ENCODE data around the gene SUN3.

SUN3 gene

GRCh38 chr7:48052748-48053147 is 23.8 kb upstream of the SUN3 start:
- no peak overlapping the region for H3K9ac ChIP-seq
- no peak overlapping the region for H3K27ac ChIP-seq
- no peak overlapping the region for H3K4me2 ChIP-seq

GRCh38 chr7:48049850-48050249 is 20.9 kb upstream of the SUN3 start:
- Histone ChIP-seq H3K4me3 (no peak overlapping the region), H3K9ac (no peak overlapping the region), H3K9me3 (replicated peaks in 1 of 11) (no peaks in the 10 kb centered on the region), H4K20me1 (no peaks in the 10 kb centered on the region), H3K27ac (no peak overlapping the region), H3K4me1 (peaks cover 0 to 18% (median 11%) of the 10 kb centered on the region in 10 experiments; a peak in 14 of 20 replicates), H3K36me3 (no peaks in the 10 kb centered on the region), H3K4me2 (no peak overlapping the region), H3K27me3 (no peaks in the 10 kb centered on the region)
- TF ChIP-seq Cebpa-rat (IDR thresholded peaks at IDR 0.05): no peak

More at GRCh38 chr7:48052748-48053147, 23.8 kb upstream of the SUN3 start:
- Histone ChIP-seq H3K9me3 (replicated peaks in 1 of 11) (peaks cover 0 to 15% (median 12%) of the 10 kb centered on the region in 11 experiments; a peak in 12 of 22 replicates), H3K4me3 (no peak overlapping the region), H3K27me3 (no peaks in the 10 kb centered on the region), H3K36me3 (no peaks in the 10 kb centered on the region), H4K20me1 (no peaks in the 10 kb centered on the region), H3K4me1 (no peaks in the 10 kb centered on the region)
- TF ChIP-seq Cebpa-rat (IDR thresholded peaks at IDR 0.05): no peak

DNA sequence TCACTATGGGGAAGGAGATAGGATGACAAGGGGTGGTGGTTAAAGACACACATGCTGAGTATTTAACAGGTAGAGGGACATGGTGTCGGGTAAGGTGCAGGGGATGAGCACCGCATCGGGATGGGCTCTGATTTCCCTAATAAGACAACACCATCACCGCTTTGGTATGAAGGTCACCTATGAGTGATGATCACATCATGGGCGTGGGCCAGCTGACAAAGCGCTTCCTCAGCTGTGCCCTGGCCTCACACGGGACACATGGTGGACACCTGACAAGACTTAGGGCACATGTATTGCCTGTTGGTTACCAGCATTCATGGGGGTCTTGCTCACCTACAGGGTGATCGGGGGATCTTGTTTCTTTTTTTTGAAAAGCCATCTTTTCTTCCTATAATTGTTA is 19.2 kb upstream of the SUN3 start:
- H3K4me3 ChIP-seq: no peak overlapping the region
- H3K27me3 ChIP-seq: no peaks in the 10 kb centered on the region
- TF ChIP-seq Cebpa-rat (IDR thresholded peaks at IDR 0.05): no peak
- no peak overlapping the region for H3K4me2 ChIP-seq
- no peaks in the 10 kb centered on the region for H3K36me3 ChIP-seq
- H3K4me1 ChIP-seq: peaks cover 0 to 18% (median 11%) of the 10 kb centered on the region in 10 experiments; a peak in 14 of 20 replicates
- no peak overlapping the region for H3K27ac ChIP-seq
- H3K9ac ChIP-seq: no peak overlapping the region
- no peaks in the 10 kb centered on the region for H4K20me1 ChIP-seq
- no peaks in the 10 kb centered on the region for H3K9me3 ChIP-seq (replicated peaks in 1 of 11)

DNA sequence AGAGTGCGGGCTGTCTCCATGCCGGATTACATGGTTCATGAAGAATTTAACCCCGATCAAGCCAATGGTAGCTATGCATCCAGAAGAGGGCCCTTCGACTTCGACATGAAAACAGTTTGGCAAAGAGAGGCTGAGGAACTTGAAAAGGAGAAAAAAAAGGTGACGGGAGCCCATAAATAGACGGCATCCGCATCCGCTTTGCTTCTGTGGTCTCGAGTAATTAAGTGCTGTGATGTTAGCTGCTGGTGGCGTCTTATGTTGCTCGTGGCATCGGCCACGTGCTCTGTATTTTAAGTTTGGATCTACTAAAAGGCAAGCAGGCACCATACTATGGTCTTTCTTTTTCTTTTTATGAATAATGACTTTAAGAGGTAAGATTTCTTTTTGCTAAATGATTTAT is 17.6 kb upstream of the SUN3 start:
- Histone ChIP-seq H3K4me1 (peaks cover 6 to 21% (median 12%) of the 10 kb centered on the region in 10 experiments; a peak in 17 of 20 replicates), H3K9me3 (replicated peaks in 1 of 11) (no peaks in the 10 kb centered on the region), H3K27ac (no peak overlapping the region), H3K4me3 (no peak overlapping the region), H3K4me2 (peak overlapping the region in 10 of 11 experiments; percentile 18 to 55 (median 36); a peak in 16 of 22 replicates), H3K27me3 (no peaks in the 10 kb centered on the region), H3K36me3 (no peaks in the 10 kb centered on the region), H3K9ac (no peak overlapping the region), H4K20me1 (no peaks in the 10 kb centered on the region)
- TF ChIP-seq Cebpa-rat (IDR thresholded peaks at IDR 0.05): no peak

DNA sequence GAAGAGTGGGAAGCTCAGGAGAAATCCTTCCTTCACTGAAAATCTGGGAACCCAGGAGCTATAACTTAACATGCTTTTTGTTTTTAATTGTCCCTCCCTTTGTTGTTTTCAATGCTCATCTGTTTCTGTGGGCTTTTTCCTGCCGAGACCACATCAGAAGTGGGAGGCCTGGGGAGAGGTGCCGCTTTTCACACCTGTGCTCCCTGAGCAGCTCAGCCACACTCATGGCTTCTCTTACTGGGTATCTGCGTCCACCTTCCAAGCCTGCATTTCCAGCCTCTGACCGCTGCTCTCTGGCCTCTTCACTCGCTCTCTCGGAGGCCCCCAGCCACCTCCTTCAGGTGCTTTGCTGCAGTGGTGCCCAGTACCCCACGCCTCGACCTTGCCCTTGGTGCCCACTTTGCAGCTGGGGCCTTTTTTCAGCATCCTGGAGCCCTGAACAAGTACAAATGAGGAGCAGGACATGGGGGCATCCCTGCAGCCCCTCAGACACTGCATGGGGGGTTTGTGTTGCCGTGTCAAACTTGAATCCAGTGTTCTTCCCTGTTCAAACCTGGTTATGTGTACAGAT is 16.4 kb upstream of the SUN3 start:
- no peaks in the 10 kb centered on the region for H3K27me3 ChIP-seq
- no peaks in the 10 kb centered on the region for H3K36me3 ChIP-seq
- H3K4me3 ChIP-seq: no peak overlapping the region
- H4K20me1 ChIP-seq: no peaks in the 10 kb centered on the region
- no peak overlapping the region for H3K27ac ChIP-seq
- H3K4me1 ChIP-seq: peaks cover 10 to 28% (median 12%) of the 10 kb centered on the region in 10 experiments; a peak in 17 of 20 replicates
- H3K4me2 ChIP-seq: no peak overlapping the region
- no peak overlapping the region for H3K9ac ChIP-seq
- H3K9me3 ChIP-seq (replicated peaks in 1 of 11): no peaks in the 10 kb centered on the region
- no peak for TF ChIP-seq Cebpa-rat (IDR thresholded peaks at IDR 0.05)

- no peak for TF ChIP-seq Cebpa-rat (IDR thresholded peaks at IDR 0.05)
- Histone ChIP-seq H3K36me3 (no peaks in the 10 kb centered on the region), H3K4me2 (no peak overlapping the region), H3K9ac (no peak overlapping the region), H4K20me1 (no peaks in the 10 kb centered on the region), H3K9me3 (replicated peaks in 1 of 11) (no peaks in the 10 kb centered on the region), H3K27ac (no peak overlapping the region), H3K27me3 (no peaks in the 10 kb centered on the region), H3K4me1 (peaks cover 10 to 28% (median 12%) of the 10 kb centered on the region in 10 experiments; a peak in 17 of 20 replicates), H3K4me3 (no peak overlapping the region)
These were observed 13.7 kb upstream of the SUN3 start for GRCh38 chr7:48042636-48043035.

GRCh38 chr7:48042216-48042615 is 13.3 kb upstream of the SUN3 start:
- H3K4me2 ChIP-seq: peak overlapping the region in 2 of 11 experiments; percentile 45 to 54; a peak in 3 of 22 replicates
- TF ChIP-seq Cebpa-rat (IDR thresholded peaks at IDR 0.05): no peak
- H3K27me3 ChIP-seq: peaks cover 0 to 2% (median 1%) of the 10 kb centered on the region in 11 experiments; a peak in 6 of 22 replicates
- H3K4me1 ChIP-seq: peaks cover 10 to 28% (median 12%) of the 10 kb centered on the region in 10 experiments; a peak in 17 of 20 replicates
- H3K9me3 ChIP-seq (replicated peaks in 1 of 11): no peaks in the 10 kb centered on the region
- H3K9ac ChIP-seq: no peak overlapping the region
- H3K36me3 ChIP-seq: no peaks in the 10 kb centered on the region
- no peak overlapping the region for H3K27ac ChIP-seq
- no peaks in the 10 kb centered on the region for H4K20me1 ChIP-seq
- H3K4me3 ChIP-seq: no peak overlapping the region

DNA sequence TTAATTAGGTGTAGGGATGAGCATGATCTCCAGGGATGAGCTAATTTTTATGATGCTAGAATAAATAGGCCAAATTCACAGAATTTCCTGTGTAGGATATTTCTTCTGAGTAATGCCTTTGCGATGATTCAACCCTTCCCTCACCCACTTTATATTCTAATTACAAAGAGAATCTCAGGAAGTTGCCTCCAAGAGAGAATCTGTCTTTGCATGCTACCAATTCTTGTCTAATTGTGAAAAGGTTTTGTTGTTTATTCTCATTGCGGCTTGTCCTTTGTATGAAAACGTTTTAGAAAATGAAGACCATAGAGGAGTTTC is 12.7 kb upstream of the SUN3 start:
- TF ChIP-seq Cebpa-rat (IDR thresholded peaks at IDR 0.05): no peak
- Histone ChIP-seq H3K4me3 (no peak overlapping the region), H3K9me3 (replicated peaks in 1 of 11) (no peaks in the 10 kb centered on the region), H3K4me1 (peaks cover 6 to 22% (median 11%) of the 10 kb centered on the region in 10 experiments; a peak in 15 of 20 replicates), H3K9ac (no peak overlapping the region), H3K27me3 (peaks cover 3 to 8% (median 7%) of the 10 kb centered on the region in 11 experiments; a peak in 21 of 22 replicates), H4K20me1 (no peaks in the 10 kb centered on the region), H3K4me2 (peak overlapping the region in 4 of 11 experiments; percentile 21 to 54 (median 42); a peak in 6 of 22 replicates), H3K27ac (no peak overlapping the region), H3K36me3 (no peaks in the 10 kb centered on the region)

DNA sequence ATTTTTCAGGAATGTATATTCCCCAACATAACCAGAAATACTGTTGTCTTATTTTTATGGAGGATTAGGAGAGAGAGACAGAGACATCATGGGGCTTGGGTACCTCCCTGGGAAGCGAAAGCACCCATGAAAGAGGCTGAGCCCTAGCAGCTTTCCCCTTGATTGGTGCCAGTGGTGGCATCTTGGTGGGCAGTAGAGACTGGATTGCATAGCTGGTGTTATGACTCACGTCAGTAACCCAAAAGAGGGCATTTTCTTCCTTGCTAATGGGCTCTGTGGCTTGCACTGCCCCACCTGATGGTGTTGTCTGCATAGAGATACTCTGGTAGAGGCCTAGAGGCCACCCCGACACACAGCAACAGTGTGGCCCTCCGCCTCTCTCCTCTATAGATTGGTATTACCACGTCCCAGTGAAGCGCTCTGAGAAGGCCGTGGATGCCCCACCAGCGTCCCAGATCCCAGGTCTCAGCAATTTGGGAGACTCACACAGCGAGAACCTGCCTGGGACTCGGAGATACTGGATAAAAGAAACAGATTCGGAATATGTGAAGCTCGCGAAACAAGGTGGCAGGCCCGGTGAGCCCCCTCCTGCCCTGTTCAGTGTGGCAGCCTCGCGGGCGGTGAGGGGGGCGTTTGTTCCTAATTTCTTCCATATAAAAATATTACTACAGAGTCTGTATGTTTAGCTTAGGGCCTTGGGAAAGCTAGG is 12.2 kb upstream of the SUN3 start:
- H3K4me2 ChIP-seq: peak overlapping the region in 4 of 11 experiments; percentile 21 to 54 (median 42); a peak in 6 of 22 replicates
- no peak overlapping the region for H3K27ac ChIP-seq
- no peaks in the 10 kb centered on the region for H3K36me3 ChIP-seq
- TF ChIP-seq Cebpa-rat (IDR thresholded peaks at IDR 0.05): no peak
- peaks cover 0 to 3% (median 0%) of the 10 kb centered on the region in 11 experiments; a peak in 5 of 22 replicates for H3K9me3 ChIP-seq (replicated peaks in 1 of 11)
- H3K9ac ChIP-seq: no peak overlapping the region
- no peaks in the 10 kb centered on the region for H4K20me1 ChIP-seq
- peaks cover under 1 to 17% (median 6%) of the 10 kb centered on the region in 10 experiments; a peak in 14 of 20 replicates for H3K4me1 ChIP-seq
- H3K27me3 ChIP-seq: peaks cover 8 to 13% (median 12%) of the 10 kb centered on the region in 11 experiments
- no peak overlapping the region for H3K4me3 ChIP-seq
